ENCODE results near the gene ITGA7.

GRCh38 chr12:55707841-55708694 is at the start of gene ITGA7:
- no peak for TF ChIP-seq CTCF (IDR thresholded peaks at IDR 0.05; ENCODE audit: low read depth, low read length, poor library complexity, severe bottlenecking)
- no peak for TF ChIP-seq EZH2phosphoT487 (IDR thresholded peaks at IDR 0.05; ENCODE audit: borderline replicate concordance, low read length)
